Measurements from ENCODE around the gene ADGRB3.
"Not testable (repeated sequence)": the region's sequence is repeated elsewhere in the genome, so short reads cannot be mapped to it uniquely, and the experiment has no call there.

GRCh38 chr6:69432168-69432567 is 797.1 kb downstream of the ADGRB3 start:
- not testable (repeated sequence) for TF ChIP-seq EZH2 (IDR thresholded peaks at IDR 0.05; ENCODE audit: insufficient read depth, poor library complexity, severe bottlenecking); EZH2phosphoT487 (IDR thresholded peaks at IDR 0.05; ENCODE audit: insufficient read depth, low read depth)
